Kidney (tissue), 14 donors: Measurements from ENCODE around the gene CACNB3. TPM values are rescaled to one million over a fixed set of nuclear protein-coding genes. Genes with fewer than 3 reads are reported as not detected.

Experiments
- DNase-seq, 5 donors: peaks; one replicate each; pipeline ENCODE4 v3.0.0-alpha.2; 2013 to 2020
- FAIRE-seq: peaks from 2 replicates; lab custom pipeline; 2012; peaks lifted over from hg19 to GRCh38; lab: Jason Lieb, UNC
- H3K27ac ChIP-seq, 2 donors: one replicate each; pipeline ENCODE4 v1.7.0; 2013; ENCODE audit warnings: low read depth in 2 of 2, low read length in 2 of 2, inconsistent platforms in 1 of 2
- H3K27me3 ChIP-seq: one replicate; pipeline ENCODE4 v1.7.1; 2013; ENCODE audit warnings: low read length, inconsistent platforms; ENCODE audit not compliant: control insufficient read depth, insufficient read depth
- H3K36me3 ChIP-seq, 3 donors: one replicate each; pipeline versions ENCODE4 v1.7.0 to v1.7.1; 2013; ENCODE audit warnings: low read length in 3 of 3, control low read depth in 1 of 3, inconsistent platforms in 1 of 3; ENCODE audit not compliant: insufficient read depth in 3 of 3, control insufficient read depth in 2 of 3
- H3K4me1 ChIP-seq, 3 donors: one replicate each; pipeline versions ENCODE4 v1.7.0 to v1.7.1; 2013; ENCODE audit warnings: low read length in 3 of 3, inconsistent platforms in 1 of 3, low read depth in 1 of 3; ENCODE audit not compliant: control insufficient read depth in 2 of 3, insufficient read depth in 2 of 3
- H3K4me3 ChIP-seq, 3 donors: one replicate each; pipeline versions ENCODE4 v1.7.0 to v1.8.1; 2013; ENCODE audit warnings: low read length in 3 of 3, control low read depth in 1 of 3, inconsistent platforms in 1 of 3
- H3K9ac ChIP-seq, 3 donors: one replicate each; pipeline versions ENCODE4 v1.7.0 to v1.7.1; 2013; ENCODE audit warnings: low read length in 3 of 3, control low read depth in 1 of 3, inconsistent platforms in 1 of 3
- H3K9me3 ChIP-seq, 3 donors: one replicate each; pipeline versions ENCODE4 v1.7.0 to v1.7.1; 2013; ENCODE audit warnings: low read length in 3 of 3, control low read depth in 1 of 3, inconsistent platforms in 1 of 3; ENCODE audit not compliant: control insufficient read depth in 2 of 3, insufficient read depth in 1 of 3
- intact Hi-C: fragments of 100-400 bp; cut with DNase I; formaldehyde crosslinking; loops from one replicate; pipeline ENCODE4 v1.11.1; 2022
- polyA plus RNA-seq: library from polyadenylated mRNA; stranded (reverse); fragments of 350-450 nt; fragmentation: Illumina TruSeq; extraction: RNeasy Lipid Tissue Mini Kit (QIAGEN cat#74804); gene quantifications from one replicate; pipeline ENCODE4 v1.2.3, GENCODE V29; 2014; ENCODE audit warnings: low read depth, low replicate concordance; ENCODE audit not compliant: insufficient read depth
- total RNA-seq: library from RNA; stranded (reverse); fragmentation: NEBNext Ultra II Directional; extraction: Animal tissue kit (Norgen Biotek cat#: 25700); gene quantifications from one replicate; pipeline ENCODE4 v1.2.1, GENCODE V29; 2021
- TF ChIP-seq, protein P1 (sequence below): IDR thresholded peaks from 3 replicates; pipeline ENCODE4 v1.5.1; 2012; ENCODE audit warnings: mild to moderate bottlenecking, moderate library complexity, borderline replicate concordance; ENCODE audit not compliant: insufficient read depth; ENCODE audit errors: extremely low read depth
- donor health status: control.
- donor health status: control.
- donor health status: control.
- donor health status: control.
- donor health status: control.
- donor health status: DM: yes; HTN: yes; CAD: no.
- donor health status: Normal renal cell carcinoma (clear cell type).

The CACNB3 gene
- total and polyA plus RNA-seq, 2 donors from 2014 or later, result 17.9 to 19.6 TPM

- intact Hi-C loops, result no loop called here
Observed at GRCh38 chr12:48782457-48783395, 35.6 kb upstream of the CACNB3 start.

GRCh38 chr12:48783432-48783831, 34.9 kb upstream of the CACNB3 start:
- H3K36me3 ChIP-seq, result no peaks in the 10 kb centered on the region
- H3K27me3 ChIP-seq, result no peaks in the 10 kb centered on the region
- H3K4me1 ChIP-seq, result peaks cover 0 to 26% (median 17%) of the 10 kb centered on the region in 3 donors
- no peak overlapping the region for H3K27ac ChIP-seq
- FAIRE-seq (no peak), DNase-seq (no peak)
- intact Hi-C loops, result no loop called here
- TF ChIP-seq, protein P1, sequence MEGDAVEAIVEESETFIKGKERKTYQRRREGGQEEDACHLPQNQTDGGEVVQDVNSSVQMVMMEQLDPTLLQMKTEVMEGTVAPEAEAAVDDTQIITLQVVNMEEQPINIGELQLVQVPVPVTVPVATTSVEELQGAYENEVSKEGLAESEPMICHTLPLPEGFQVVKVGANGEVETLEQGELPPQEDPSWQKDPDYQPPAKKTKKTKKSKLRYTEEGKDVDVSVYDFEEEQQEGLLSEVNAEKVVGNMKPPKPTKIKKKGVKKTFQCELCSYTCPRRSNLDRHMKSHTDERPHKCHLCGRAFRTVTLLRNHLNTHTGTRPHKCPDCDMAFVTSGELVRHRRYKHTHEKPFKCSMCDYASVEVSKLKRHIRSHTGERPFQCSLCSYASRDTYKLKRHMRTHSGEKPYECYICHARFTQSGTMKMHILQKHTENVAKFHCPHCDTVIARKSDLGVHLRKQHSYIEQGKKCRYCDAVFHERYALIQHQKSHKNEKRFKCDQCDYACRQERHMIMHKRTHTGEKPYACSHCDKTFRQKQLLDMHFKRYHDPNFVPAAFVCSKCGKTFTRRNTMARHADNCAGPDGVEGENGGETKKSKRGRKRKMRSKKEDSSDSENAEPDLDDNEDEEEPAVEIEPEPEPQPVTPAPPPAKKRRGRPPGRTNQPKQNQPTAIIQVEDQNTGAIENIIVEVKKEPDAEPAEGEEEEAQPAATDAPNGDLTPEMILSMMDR, result no peak
- H3K9ac ChIP-seq, result no peak overlapping the region
- no peak overlapping the region for H3K4me3 ChIP-seq
- H3K9me3 ChIP-seq, result no peaks in the 10 kb centered on the region

More at GRCh38 chr12:48782457-48783395, 35.6 kb upstream of the CACNB3 start:
- FAIRE-seq, result no peak
- H3K4me1 ChIP-seq, result peaks cover 0 to 22% (median 17%) of the 10 kb centered on the region in 3 donors
- H3K9me3 ChIP-seq, result no peaks in the 10 kb centered on the region
- H3K27ac ChIP-seq, result no peak overlapping the region
- H3K36me3 ChIP-seq, result peaks cover 0 to 3% (median 0%) of the 10 kb centered on the region in 3 donors
- H3K9ac ChIP-seq, result no peak overlapping the region
- peak in 1 of 5 donors; percentile 74 for DNase-seq
- H3K27me3 ChIP-seq, result no peaks in the 10 kb centered on the region
- TF ChIP-seq, protein P1, result no peak
- H3K4me3 ChIP-seq, result no peak overlapping the region

DNA sequence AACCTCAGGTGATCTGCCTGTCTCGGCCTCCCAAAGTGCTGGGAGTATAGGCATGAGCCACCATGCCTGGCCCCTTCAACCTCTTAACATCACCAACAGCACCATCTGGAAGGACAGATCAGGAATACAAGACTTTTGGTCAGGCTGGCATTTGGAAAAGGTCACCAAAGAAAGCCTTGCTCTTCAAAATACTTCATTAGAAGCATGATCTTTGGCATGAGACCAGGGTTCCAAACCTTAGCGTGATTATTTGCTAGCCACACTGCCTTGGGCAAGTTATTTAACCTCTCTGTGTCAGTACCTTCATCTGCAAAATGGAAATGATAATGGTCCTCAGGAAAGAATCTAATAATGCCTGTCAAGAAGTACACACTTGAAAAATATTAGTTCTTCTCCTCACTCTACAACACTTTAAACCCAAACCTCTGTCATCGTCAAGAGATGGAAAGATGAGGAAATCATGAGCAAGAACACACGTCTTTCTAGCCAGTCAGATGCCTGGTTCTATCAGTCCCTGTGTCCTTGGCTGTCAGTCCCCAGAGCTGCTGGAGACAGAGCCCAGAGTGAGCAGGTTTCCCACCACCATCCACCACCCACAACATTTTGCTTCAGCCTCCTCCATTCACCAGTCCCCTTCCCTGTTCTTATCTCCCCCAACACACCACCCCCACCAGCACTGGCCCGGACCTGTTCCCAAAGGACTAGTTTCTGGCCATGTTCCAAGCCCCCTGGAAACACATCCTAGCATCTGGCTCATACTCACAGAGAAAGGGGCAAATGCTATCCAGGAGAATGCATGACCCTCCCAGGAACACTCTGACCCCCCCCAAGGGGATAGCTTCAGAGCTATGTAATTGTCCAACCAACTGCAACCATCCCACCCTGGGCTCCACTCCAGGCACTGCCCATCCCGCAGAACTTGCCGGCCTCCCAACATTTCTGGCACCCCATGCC, 31.4 kb upstream of the CACNB3 start:
- peak overlapping the region in 1 of 2 donors; percentile 74 for H3K27ac ChIP-seq
- H3K9ac ChIP-seq, result peak overlapping the region in 1 of 3 donors; percentile 68
- FAIRE-seq, result no peak
- H3K36me3 ChIP-seq, result no peaks in the 10 kb centered on the region
- DNase-seq, result peak in 1 of 5 donors; percentile 24
- TF ChIP-seq, protein P1, result no peak
- no peaks in the 10 kb centered on the region for H3K27me3 ChIP-seq
- H3K4me3 ChIP-seq, result peak overlapping the region in 2 of 3 donors; percentile 76 to 79
- peaks cover 3 to 20% (median 19%) of the 10 kb centered on the region in 3 donors for H3K4me1 ChIP-seq
- intact Hi-C loops, result no loop called here
- H3K9me3 ChIP-seq, result no peaks in the 10 kb centered on the region
